Measurements from ENCODE around the gene DPYSL3. TPM values are rescaled to one million over a fixed set of nuclear protein-coding genes. Genes with fewer than 3 reads are reported as not detected.

The DPYSL3 gene
- total RNA-seq, 2 experiments from 2014 or later: not detected

- POLR2A ChIA-PET: no interaction called here
- Mint-ChIP-seq H3K27ac (no peak overlapping the region), H3K4me1 (no peaks in the 10 kb centered on the region), H3K4me3 (no peak overlapping the region), H3K9me3 (no peaks in the 10 kb centered on the region), H3K36me3 (no peaks in the 10 kb centered on the region), H3K27me3 (peaks cover 2% of the 10 kb centered on the region)
- ATAC-seq (ENCODE audit: low read depth) (no peak), DNase-seq (no peak)
Observed at GRCh38 chr5:147407094-147407681, 102.7 kb downstream of the DPYSL3 start.

GRCh38 chr5:147406636-147407035 is 103.2 kb downstream of the DPYSL3 start:
- Mint-ChIP-seq H3K9me3 (no peaks in the 10 kb centered on the region), H3K27me3 (no peaks in the 10 kb centered on the region), H3K4me1 (no peaks in the 10 kb centered on the region), H3K4me3 (no peak overlapping the region), H3K36me3 (no peaks in the 10 kb centered on the region), H3K27ac (no peak overlapping the region)
- POLR2A ChIA-PET: no interaction called here
- ATAC-seq (ENCODE audit: low read depth) (no peak), DNase-seq (no peak)

- Mint-ChIP-seq H3K27ac (no peak overlapping the region), H3K4me3 (no peak overlapping the region), H3K27me3 (no peaks in the 10 kb centered on the region), H3K4me1 (no peaks in the 10 kb centered on the region), H3K36me3 (no peaks in the 10 kb centered on the region), H3K9me3 (no peaks in the 10 kb centered on the region)
- ATAC-seq (ENCODE audit: low read depth) (no peak), DNase-seq (no peak)
- POLR2A ChIA-PET: no interaction called here
Observed at GRCh38 chr5:147404706-147405105, 105.2 kb downstream of the DPYSL3 start.

- Mint-ChIP-seq H3K27ac (no peak overlapping the region), H3K27me3 (no peaks in the 10 kb centered on the region), H3K4me3 (no peak overlapping the region), H3K4me1 (no peaks in the 10 kb centered on the region), H3K9me3 (no peaks in the 10 kb centered on the region), H3K36me3 (no peaks in the 10 kb centered on the region)
- POLR2A ChIA-PET: no interaction called here
- ATAC-seq (ENCODE audit: low read depth): no peak
- DNase-seq: no peak
Observed at GRCh38 chr5:147403651-147404640, 105.9 kb downstream of the DPYSL3 start.

- Mint-ChIP-seq H3K36me3 (no peaks in the 10 kb centered on the region), H3K9me3 (no peaks in the 10 kb centered on the region), H3K4me3 (no peak overlapping the region), H3K4me1 (no peaks in the 10 kb centered on the region), H3K27me3 (no peaks in the 10 kb centered on the region), H3K27ac (no peak overlapping the region)
- POLR2A ChIA-PET: no interaction called here
- no peak for ATAC-seq (ENCODE audit: low read depth)
- DNase-seq: no peak
Observed at GRCh38 chr5:147400881-147401280, 109.0 kb downstream of the DPYSL3 start.

- Mint-ChIP-seq H3K4me3 (no peak overlapping the region), H3K4me1 (no peaks in the 10 kb centered on the region), H3K27ac (no peak overlapping the region), H3K9me3 (no peaks in the 10 kb centered on the region), H3K36me3 (no peaks in the 10 kb centered on the region), H3K27me3 (no peaks in the 10 kb centered on the region)
- no peak for ATAC-seq (ENCODE audit: low read depth)
- DNase-seq: no peak
- POLR2A ChIA-PET: no interaction called here
Observed at GRCh38 chr5:147400126-147400809, 109.6 kb downstream of the DPYSL3 start.

GRCh38 chr5:147398860-147399259 is 111.0 kb downstream of the DPYSL3 start:
- H3K9me3 Mint-ChIP-seq: no peaks in the 10 kb centered on the region
- DNase-seq (no peak), ATAC-seq (ENCODE audit: low read depth) (no peak)
- POLR2A ChIA-PET: no interaction called here
- H3K4me1 Mint-ChIP-seq: no peaks in the 10 kb centered on the region
- H3K27ac Mint-ChIP-seq: no peak overlapping the region
- H3K36me3 Mint-ChIP-seq: no peaks in the 10 kb centered on the region
- no peaks in the 10 kb centered on the region for H3K27me3 Mint-ChIP-seq
- no peak overlapping the region for H3K4me3 Mint-ChIP-seq

GRCh38 chr5:147397616-147398015 is 112.3 kb downstream of the DPYSL3 start:
- Mint-ChIP-seq H3K27ac (no peak overlapping the region), H3K36me3 (no peaks in the 10 kb centered on the region), H3K4me3 (no peak overlapping the region), H3K27me3 (no peaks in the 10 kb centered on the region), H3K4me1 (no peaks in the 10 kb centered on the region), H3K9me3 (no peaks in the 10 kb centered on the region)
- POLR2A ChIA-PET: no interaction called here
- no peak for DNase-seq
- ATAC-seq (ENCODE audit: low read depth): no peak

GRCh38 chr5:147396070-147396823 is 113.6 kb downstream of the DPYSL3 start:
- H3K27ac Mint-ChIP-seq: no peak overlapping the region
- no peaks in the 10 kb centered on the region for H3K36me3 Mint-ChIP-seq
- no peak for ATAC-seq (ENCODE audit: low read depth)
- no peak for DNase-seq
- POLR2A ChIA-PET: no interaction called here
- H3K4me3 Mint-ChIP-seq: no peak overlapping the region
- H3K9me3 Mint-ChIP-seq: no peaks in the 10 kb centered on the region
- H3K4me1 Mint-ChIP-seq: no peaks in the 10 kb centered on the region
- H3K27me3 Mint-ChIP-seq: no peaks in the 10 kb centered on the region

- H3K27me3 Mint-ChIP-seq: no peaks in the 10 kb centered on the region
- no peak overlapping the region for H3K4me3 Mint-ChIP-seq
- H3K9me3 Mint-ChIP-seq: no peaks in the 10 kb centered on the region
- ATAC-seq (ENCODE audit: low read depth) (no peak), DNase-seq (no peak)
- POLR2A ChIA-PET: no interaction called here
- H3K27ac Mint-ChIP-seq: no peak overlapping the region
- H3K36me3 Mint-ChIP-seq: no peaks in the 10 kb centered on the region
- no peaks in the 10 kb centered on the region for H3K4me1 Mint-ChIP-seq
Observed at GRCh38 chr5:147393874-147394672, 115.8 kb downstream of the DPYSL3 start.

GRCh38 chr5:147391781-147392180 is 118.1 kb downstream of the DPYSL3 start:
- POLR2A ChIA-PET: no interaction called here
- no peak for ATAC-seq (ENCODE audit: low read depth)
- no peak overlapping the region for H3K4me3 Mint-ChIP-seq
- no peak for DNase-seq
- no peaks in the 10 kb centered on the region for H3K36me3 Mint-ChIP-seq
- no peak overlapping the region for H3K27ac Mint-ChIP-seq
- H3K9me3 Mint-ChIP-seq: no peaks in the 10 kb centered on the region
- H3K4me1 Mint-ChIP-seq: no peaks in the 10 kb centered on the region
- no peaks in the 10 kb centered on the region for H3K27me3 Mint-ChIP-seq

GRCh38 chr5:147390654-147391225 is 119.1 kb downstream of the DPYSL3 start:
- no peak overlapping the region for H3K27ac Mint-ChIP-seq
- POLR2A ChIA-PET: no interaction called here

More at GRCh38 chr5:147390654-147391225, 119.1 kb downstream of the DPYSL3 start:
- DNase-seq (no peak), ATAC-seq (ENCODE audit: low read depth) (no peak)
- Mint-ChIP-seq H3K9me3 (no peaks in the 10 kb centered on the region), H3K4me3 (no peak overlapping the region), H3K27me3 (no peaks in the 10 kb centered on the region), H3K4me1 (no peaks in the 10 kb centered on the region), H3K36me3 (no peaks in the 10 kb centered on the region)
